ENCODE measurements around the gene USP32.

The USP32 gene

DNA sequence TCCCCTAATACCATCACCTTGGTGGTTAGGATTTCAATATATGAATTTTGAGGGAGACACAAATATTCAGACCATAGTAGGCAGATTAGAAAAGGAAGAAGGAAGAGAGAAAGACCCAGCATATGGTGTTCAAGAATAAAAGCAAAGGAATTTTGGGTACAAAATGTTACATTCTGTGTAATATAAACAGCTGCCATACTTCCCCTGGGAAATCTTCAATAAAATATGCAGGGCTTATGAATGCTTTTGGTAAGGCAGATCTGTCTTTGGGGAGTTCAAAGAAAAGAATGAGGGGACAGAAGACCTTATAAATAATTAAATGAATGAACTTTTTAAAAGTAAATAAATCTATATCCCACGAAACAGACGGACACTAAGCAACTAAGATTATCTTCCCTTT lies 91.9 kb downstream of the USP32 start:
- TF ChIP-seq, protein P1, sequence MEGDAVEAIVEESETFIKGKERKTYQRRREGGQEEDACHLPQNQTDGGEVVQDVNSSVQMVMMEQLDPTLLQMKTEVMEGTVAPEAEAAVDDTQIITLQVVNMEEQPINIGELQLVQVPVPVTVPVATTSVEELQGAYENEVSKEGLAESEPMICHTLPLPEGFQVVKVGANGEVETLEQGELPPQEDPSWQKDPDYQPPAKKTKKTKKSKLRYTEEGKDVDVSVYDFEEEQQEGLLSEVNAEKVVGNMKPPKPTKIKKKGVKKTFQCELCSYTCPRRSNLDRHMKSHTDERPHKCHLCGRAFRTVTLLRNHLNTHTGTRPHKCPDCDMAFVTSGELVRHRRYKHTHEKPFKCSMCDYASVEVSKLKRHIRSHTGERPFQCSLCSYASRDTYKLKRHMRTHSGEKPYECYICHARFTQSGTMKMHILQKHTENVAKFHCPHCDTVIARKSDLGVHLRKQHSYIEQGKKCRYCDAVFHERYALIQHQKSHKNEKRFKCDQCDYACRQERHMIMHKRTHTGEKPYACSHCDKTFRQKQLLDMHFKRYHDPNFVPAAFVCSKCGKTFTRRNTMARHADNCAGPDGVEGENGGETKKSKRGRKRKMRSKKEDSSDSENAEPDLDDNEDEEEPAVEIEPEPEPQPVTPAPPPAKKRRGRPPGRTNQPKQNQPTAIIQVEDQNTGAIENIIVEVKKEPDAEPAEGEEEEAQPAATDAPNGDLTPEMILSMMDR (IDR thresholded peaks at IDR 0.05; ENCODE audit: insufficient read depth, missing control alignments) = no peak
- no peak for DNase-seq (ENCODE audit: insufficient read length, low spot score)
- no peak for FAIRE-seq

DNA sequence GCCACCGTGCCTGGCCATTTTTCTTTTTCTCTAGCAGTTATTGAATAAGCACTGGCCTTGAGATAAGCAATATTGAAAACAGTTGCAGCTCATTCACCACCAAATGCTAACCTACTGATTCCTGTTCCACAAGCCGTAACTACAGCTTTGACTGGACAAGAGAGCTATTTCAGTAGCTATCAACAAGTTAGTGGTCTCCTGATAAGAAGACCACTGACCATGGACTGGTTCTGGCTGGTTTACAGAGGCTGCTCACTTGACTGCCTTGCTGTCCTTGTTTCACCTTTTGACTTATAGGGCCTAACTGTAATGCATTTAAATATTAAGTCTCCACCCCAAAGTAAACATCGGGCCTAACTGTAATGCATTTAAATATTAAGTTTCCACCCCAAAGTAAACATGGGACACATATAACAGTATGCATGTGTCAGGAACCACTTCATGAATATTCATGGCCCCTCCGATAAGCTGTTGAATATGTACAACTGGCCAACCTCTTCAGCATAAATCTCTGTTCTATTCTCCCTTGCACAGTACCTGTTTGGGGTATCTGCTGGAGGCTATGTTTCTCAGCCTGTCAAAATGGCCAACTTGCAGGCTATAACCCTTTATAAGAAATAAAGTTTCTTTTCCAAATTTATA lies 94.1 kb downstream of the USP32 start:
- FAIRE-seq (no peak), DNase-seq (ENCODE audit: insufficient read length, low spot score) (no peak)
- TF ChIP-seq, protein P1 (IDR thresholded peaks at IDR 0.05; ENCODE audit: insufficient read depth, missing control alignments) = no peak

DNA sequence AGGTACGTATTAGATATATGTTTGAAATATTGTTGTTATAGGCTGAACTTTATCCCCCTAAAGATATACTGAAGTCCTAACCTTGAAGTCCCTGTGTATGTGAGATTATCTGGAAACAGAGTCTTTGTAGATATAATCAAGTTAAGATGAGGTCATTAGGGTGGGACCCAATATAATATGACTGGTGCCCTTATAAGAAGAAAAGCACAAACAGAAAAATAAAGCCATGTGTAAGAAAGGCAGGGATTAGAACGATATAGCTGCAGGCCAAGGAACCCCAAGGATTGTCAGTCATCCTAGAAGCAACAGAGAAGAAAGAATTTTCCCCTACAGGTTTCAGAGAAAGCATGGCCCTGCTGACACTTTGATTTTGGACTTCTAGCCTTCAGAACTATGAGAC lies 95.8 kb downstream of the USP32 start:
- FAIRE-seq (no peak), DNase-seq (ENCODE audit: insufficient read length, low spot score) (no peak)
- TF ChIP-seq, protein P1 (IDR thresholded peaks at IDR 0.05; ENCODE audit: insufficient read depth, missing control alignments) = no peak

DNA sequence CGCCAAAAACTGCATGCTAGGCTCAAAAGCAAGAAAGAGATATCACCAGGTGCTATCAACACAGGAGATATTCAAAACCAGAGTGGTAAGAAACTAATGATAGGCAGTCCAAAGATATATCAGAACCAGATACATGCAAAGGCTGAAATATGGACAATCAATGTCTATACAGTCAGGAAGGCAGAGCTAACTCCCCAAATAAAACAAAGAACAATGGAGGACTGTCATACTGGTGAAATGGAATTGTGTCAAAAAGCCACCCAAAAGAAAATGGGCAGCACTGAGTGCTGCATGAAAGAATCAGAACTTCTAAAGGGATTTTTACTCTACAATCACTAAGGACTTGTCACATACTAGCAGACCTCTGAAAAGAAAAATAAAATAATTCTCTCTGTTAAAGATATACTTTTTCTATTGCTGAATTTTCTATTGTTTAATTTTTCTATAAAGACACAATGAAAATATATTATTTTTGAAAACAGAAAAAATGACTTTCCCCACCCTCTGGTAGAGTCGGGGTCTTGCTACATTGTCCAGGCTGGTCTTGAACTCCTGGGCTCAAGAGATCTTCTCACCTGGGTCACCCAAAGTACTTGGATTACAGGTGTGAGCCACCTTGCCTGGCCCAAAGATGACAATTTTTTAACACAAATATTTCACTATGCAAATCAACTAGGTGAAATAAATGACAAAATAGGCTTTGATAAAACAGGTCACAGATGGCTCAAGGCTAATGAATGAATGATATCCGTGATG lies 98.2 kb downstream of the USP32 start:
- DNase-seq (ENCODE audit: insufficient read length, low spot score) (no peak), FAIRE-seq (no peak)
- TF ChIP-seq, protein P1 (IDR thresholded peaks at IDR 0.05; ENCODE audit: insufficient read depth, missing control alignments) = no peak

DNA sequence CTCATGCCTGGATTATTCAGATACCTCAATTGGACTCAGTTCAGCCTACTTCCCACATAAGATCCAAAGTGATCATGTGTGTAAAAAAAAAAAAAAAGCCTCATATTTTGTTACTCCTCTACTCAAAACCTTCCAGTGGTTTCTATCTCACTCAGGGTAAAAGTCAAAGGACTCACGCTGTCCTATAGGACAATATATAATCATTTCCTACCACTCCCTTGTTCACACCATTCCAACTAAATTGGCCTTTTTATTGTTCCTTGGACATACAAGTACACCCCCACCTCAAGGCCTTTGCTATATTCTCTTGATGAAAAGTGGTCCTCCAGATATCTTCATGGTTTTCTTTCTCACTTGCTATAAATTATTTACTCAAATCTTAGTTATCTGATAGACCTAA lies 99.2 kb downstream of the USP32 start:
- TF ChIP-seq, protein P1 (IDR thresholded peaks at IDR 0.05; ENCODE audit: insufficient read depth, missing control alignments) = no peak
- no peak for DNase-seq (ENCODE audit: insufficient read length, low spot score)
- FAIRE-seq = no peak

DNA sequence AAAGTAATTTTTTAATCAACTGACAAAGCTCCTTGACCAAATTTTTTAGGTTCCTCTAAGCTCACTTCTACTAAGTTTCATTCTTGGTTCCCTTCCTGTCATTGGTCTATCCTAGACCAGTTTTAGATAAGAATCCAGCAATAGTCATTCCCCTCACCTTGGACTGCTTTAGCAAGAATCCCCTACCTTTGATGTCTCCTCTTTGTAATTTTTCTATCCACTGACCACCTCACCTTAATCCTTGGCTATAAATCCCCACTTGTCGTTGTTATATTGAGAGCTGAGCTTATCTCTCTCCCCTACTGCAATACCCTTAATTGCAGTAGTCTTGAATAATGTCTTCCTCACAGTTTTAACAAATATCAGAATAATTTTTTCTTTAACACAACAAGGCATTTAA lies 107.2 kb downstream of the USP32 start:
- TF ChIP-seq, protein P1 (IDR thresholded peaks at IDR 0.05; ENCODE audit: insufficient read depth, missing control alignments) = no peak
- FAIRE-seq (no peak), DNase-seq (ENCODE audit: insufficient read length, low spot score) (no peak)

DNA sequence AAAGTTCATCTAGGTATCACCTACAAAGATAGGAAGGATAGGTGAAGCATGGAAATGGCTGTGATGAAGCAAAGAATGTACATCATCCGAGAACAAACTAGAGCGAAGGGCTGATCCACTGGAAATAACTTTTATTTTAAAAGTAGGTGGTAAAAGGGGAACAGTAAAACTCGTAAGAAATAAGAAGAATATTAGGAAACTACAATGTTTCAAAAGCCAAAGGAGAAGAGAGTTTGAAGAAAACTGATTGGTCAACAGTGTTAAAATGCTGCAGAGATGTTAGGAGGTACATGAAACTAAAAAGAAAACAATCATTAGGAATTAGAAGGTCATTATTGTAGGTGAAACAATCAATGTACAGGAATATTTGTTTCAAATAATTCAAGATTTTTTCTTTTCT lies 108.1 kb downstream of the USP32 start:
- TF ChIP-seq, protein P1 (IDR thresholded peaks at IDR 0.05; ENCODE audit: insufficient read depth, missing control alignments) = no peak
- FAIRE-seq = no peak
- DNase-seq (ENCODE audit: insufficient read length, low spot score) = no peak
